Endodermal cell (in vitro differentiated cells): ENCODE data around the gene C3orf62. TPM values are rescaled to one million over a fixed set of nuclear protein-coding genes. Genes with fewer than 3 reads are reported as not detected.

Experiments
- DNase-seq: peaks from one replicate; pipeline ENCODE4 v3.0.0-alpha.2; 2017
- H3K27ac ChIP-seq: 2 replicates; pipeline ENCODE4 v1.5.1; 2013; ENCODE audit warnings: mild to moderate bottlenecking, low read depth, low read length, moderate library complexity
- H3K27me3 ChIP-seq: 2 replicates; pipeline ENCODE4 v1.6.1; 2013; ENCODE audit warnings: mild to moderate bottlenecking, low read length, moderate library complexity; ENCODE audit not compliant: insufficient read depth, control insufficient read depth, poor library complexity, severe bottlenecking
- H3K36me3 ChIP-seq: 2 replicates; pipeline ENCODE4 v1.7.0; 2013; ENCODE audit warnings: mild to moderate bottlenecking, low read length, moderate library complexity; ENCODE audit not compliant: control insufficient read depth, insufficient read depth
- H3K4me1 ChIP-seq: one replicate; pipeline ENCODE4 v1.7.0; 2013; ENCODE audit warnings: low read length; ENCODE audit not compliant: control insufficient read depth, insufficient read depth
- H3K4me3 ChIP-seq: 2 replicates; pipeline ENCODE4 v1.5.1; 2013; ENCODE audit warnings: mild to moderate bottlenecking, low read length, moderate library complexity
- H3K9ac ChIP-seq: 2 replicates; pipeline ENCODE4 v1.6.1; 2013; ENCODE audit warnings: mild to moderate bottlenecking, low read length, moderate library complexity; ENCODE audit not compliant: poor library complexity, severe bottlenecking; ENCODE audit errors: extremely low read depth
- H3K9me3 ChIP-seq: 2 replicates; pipeline ENCODE4 v1.6.1; 2013; ENCODE audit warnings: mild to moderate bottlenecking, low read length, moderate library complexity; ENCODE audit not compliant: control insufficient read depth
- H3K27ac Mint-ChIP-seq: 2 replicates; pipeline ENCODE4 v1.8.0; 2020; ENCODE audit warnings: mixed read lengths
- H3K27me3 Mint-ChIP-seq: 2 replicates; pipeline ENCODE4 v1.8.0; 2021; ENCODE audit warnings: mild to moderate bottlenecking, mixed read lengths; ENCODE audit not compliant: insufficient read depth
- H3K36me3 Mint-ChIP-seq: 2 replicates; pipeline ENCODE4 v1.8.0; 2020; ENCODE audit warnings: low read depth, mixed read lengths
- H3K4me1 Mint-ChIP-seq: 2 replicates; pipeline ENCODE4 v1.8.0; 2020; ENCODE audit warnings: mixed read lengths
- H3K4me3 Mint-ChIP-seq: 2 replicates; pipeline ENCODE4 v1.8.0; 2020; ENCODE audit warnings: mild to moderate bottlenecking, moderate library complexity, mixed read lengths
- H3K9me3 Mint-ChIP-seq: 2 replicates; pipeline ENCODE4 v1.8.0; 2020; ENCODE audit warnings: mild to moderate bottlenecking, mixed read lengths
- WGBS, 2 experiments: methylation state at CpG; one replicate each; pipeline versions ENCODE4 v1.1.5 to v1.1.7; 2013; ENCODE audit warnings: missing lambda C conversion rate in 2 of 2, mixed read lengths in 1 of 2; ENCODE audit not compliant: insufficient coverage in 1 of 2, insufficient read length in 1 of 2; 5-methylcytosine and 5-hydroxymethylcytosine counted together
- total RNA-seq, 2 donors: library from RNA; stranded (reverse); fragmentation: NEBNext Ultra II Directional in 1 of 2; extraction: Animal tissue kit (Norgen Biotek cat#: 25700) in 1 of 2; gene quantifications; 2 replicates in 1 of 2; 3 replicates in 1 of 2; pipeline ENCODE4 v1.2.1, GENCODE V29; 2021
- TF ChIP-seq, protein P1 (sequence below): fragments of 200-600 bp; sonication (generic); conservative IDR thresholded peaks from 2 replicates; pipeline ENCODE4 v1.5.0; 2021; ENCODE audit warnings: antibody characterized with exemption, mild to moderate bottlenecking

Gene C3orf62
- total RNA-seq, 2 donors from 2014 or later = 3.6 to 4.8 TPM

DNA sequence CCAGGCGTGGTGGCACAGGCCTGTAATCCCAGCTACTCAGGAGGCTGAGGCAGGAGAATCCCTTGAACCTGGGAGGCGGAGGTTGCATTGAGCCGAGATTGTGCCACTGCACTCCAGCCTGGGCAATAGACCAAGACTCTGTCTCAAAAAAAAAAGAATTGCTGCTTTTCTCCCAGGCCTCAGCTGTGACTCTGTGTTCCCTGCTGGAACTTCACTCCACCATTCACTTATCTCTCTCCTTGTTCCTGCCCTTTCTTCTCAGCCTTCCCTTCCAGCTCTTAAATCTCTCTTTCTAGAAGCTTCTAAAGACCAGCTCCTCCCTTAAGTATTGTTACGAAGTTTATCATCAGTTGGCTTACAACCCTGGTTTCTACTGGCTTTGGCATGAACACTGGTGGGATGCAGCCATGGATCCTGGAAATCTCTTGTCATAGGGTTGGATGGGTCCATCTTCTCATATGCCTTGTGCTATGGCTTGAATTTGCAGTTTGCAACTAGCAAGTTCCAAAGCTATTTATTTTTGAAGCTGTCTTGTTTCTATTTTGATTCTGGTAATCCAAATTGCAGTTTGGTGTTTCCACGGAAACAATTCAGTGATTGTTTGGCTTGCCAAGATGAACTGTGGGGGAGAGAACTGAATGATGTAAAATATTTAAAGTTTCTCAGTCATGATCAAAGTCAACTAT lies 10.5 kb downstream of the C3orf62 start:
- Mint-ChIP-seq H3K4me1 (no peaks in the 10 kb centered on the region), H3K9me3 (no peaks in the 10 kb centered on the region), H3K27ac (no peak overlapping the region), H3K4me3 (no peak overlapping the region), H3K27me3 (no peaks in the 10 kb centered on the region), H3K36me3 (peaks cover 2% of the 10 kb centered on the region)
- Histone ChIP-seq H3K27ac (peak overlapping the region; percentile 30), H3K4me1 (no peaks in the 10 kb centered on the region), H3K27me3 (no peaks in the 10 kb centered on the region), H3K9ac (no peak overlapping the region), H3K4me3 (no peak overlapping the region), H3K9me3 (no peaks in the 10 kb centered on the region), H3K36me3 (peaks cover 10% of the 10 kb centered on the region)
- TF ChIP-seq, protein P1, sequence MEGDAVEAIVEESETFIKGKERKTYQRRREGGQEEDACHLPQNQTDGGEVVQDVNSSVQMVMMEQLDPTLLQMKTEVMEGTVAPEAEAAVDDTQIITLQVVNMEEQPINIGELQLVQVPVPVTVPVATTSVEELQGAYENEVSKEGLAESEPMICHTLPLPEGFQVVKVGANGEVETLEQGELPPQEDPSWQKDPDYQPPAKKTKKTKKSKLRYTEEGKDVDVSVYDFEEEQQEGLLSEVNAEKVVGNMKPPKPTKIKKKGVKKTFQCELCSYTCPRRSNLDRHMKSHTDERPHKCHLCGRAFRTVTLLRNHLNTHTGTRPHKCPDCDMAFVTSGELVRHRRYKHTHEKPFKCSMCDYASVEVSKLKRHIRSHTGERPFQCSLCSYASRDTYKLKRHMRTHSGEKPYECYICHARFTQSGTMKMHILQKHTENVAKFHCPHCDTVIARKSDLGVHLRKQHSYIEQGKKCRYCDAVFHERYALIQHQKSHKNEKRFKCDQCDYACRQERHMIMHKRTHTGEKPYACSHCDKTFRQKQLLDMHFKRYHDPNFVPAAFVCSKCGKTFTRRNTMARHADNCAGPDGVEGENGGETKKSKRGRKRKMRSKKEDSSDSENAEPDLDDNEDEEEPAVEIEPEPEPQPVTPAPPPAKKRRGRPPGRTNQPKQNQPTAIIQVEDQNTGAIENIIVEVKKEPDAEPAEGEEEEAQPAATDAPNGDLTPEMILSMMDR = no peak
- no peak for DNase-seq
- WGBS, 2 experiments = 89 to 94% methylated on average over 5 of the region's 5 CpGs

DNA sequence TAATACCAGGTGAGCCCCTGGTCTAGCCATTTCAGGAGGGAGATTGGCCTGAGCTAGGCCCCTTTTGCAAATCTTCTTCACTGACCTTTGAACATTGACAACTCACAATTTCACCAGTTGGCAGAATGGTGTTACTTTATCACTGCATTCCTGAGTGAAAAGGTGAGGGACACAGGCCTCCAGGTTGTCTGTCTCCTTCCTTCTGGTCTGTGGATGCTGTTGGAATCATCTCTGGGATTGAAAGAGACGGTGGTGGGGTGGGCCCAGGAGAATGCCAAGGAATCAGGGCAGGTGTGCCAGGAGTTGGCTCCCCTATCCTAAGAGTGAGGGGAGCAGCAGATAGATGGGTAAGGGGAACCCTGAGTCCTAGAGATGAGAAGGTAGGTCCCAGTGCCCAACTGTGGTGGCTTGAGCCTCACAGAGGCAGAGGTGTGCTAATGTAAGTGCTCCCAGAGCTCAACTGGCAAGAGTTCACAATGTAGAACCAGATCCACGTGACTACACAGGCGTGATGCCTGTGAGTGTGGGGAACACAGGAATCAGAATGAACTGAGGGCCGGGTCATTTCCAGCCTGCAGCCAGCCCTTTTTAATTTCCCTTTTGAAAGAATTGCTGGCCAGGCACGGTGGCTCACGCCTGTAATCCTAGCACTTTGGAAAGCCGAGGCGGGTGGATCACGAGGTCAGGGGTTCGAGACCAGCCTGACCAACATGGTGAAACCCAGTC lies 11.2 kb downstream of the C3orf62 start:
- Mint-ChIP-seq H3K36me3 (peaks cover 2% of the 10 kb centered on the region), H3K9me3 (no peaks in the 10 kb centered on the region), H3K4me3 (no peak overlapping the region), H3K27ac (no peak overlapping the region), H3K4me1 (no peaks in the 10 kb centered on the region), H3K27me3 (no peaks in the 10 kb centered on the region)
- Histone ChIP-seq H3K9me3 (no peaks in the 10 kb centered on the region), H3K36me3 (peaks cover 2% of the 10 kb centered on the region), H3K4me3 (no peak overlapping the region), H3K27ac (no peak overlapping the region), H3K27me3 (no peaks in the 10 kb centered on the region), H3K4me1 (no peaks in the 10 kb centered on the region), H3K9ac (no peak overlapping the region)
- TF ChIP-seq, protein P1 = no peak
- WGBS, 2 experiments = 86 to 97% methylated on average over 7 to 10 of the region's 10 CpGs
- DNase-seq = no peak

DNA sequence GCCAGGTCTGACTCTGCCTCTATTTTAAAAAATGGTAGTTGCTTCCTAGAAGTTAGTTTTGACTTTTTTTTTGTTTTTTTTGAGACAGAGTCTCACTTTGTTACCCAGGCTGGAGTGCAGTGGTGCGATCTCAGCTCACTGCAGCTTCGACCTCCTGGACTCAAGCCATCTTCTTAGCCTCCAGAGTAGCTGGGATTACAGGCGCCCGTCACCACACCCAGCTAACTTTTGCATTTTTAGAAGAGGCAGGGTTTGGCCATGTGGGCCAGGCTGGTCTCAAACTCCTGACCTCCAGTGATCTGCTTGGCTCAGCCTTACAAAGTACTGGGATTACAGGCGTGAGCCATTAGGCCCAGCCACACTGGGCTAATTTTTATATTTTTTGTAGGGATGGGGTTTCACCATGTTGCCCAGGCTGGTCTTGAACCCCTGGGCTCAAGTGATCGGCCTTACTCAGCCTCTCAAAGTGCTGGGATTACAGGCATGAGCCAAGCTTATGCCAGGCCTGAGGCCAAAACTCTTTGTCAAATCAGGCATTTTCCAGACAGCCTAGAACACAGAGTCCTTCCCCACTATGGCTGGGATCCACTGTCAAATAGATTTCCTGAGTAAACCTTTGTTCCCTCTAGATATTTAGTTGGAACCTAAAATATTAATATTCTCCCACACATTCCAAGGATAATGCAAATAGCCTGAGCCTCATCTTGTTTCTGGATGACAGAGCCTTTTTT lies 13.7 kb downstream of the C3orf62 start:
- 88 to 96% methylated on average over 5 to 6 of the region's 6 CpGs for WGBS, 2 experiments
- H3K27ac Mint-ChIP-seq = no peak overlapping the region
- H3K4me1 Mint-ChIP-seq = no peaks in the 10 kb centered on the region

More for the DNA sequence above, 13.7 kb downstream of the C3orf62 start:
- Mint-ChIP-seq H3K27me3 (no peaks in the 10 kb centered on the region), H3K4me3 (no peak overlapping the region), H3K36me3 (no peaks in the 10 kb centered on the region), H3K9me3 (peaks cover 4% of the 10 kb centered on the region)
- Histone ChIP-seq H3K9ac (no peak overlapping the region), H3K27ac (no peak overlapping the region), H3K4me1 (no peaks in the 10 kb centered on the region), H3K36me3 (no peaks in the 10 kb centered on the region), H3K27me3 (no peaks in the 10 kb centered on the region), H3K4me3 (no peak overlapping the region), H3K9me3 (no peaks in the 10 kb centered on the region)
- no peak for DNase-seq
- TF ChIP-seq, protein P1 = no peak
